COR-L47 (cell line): Measurements from ENCODE around the gene BAZ1A.
"Not testable (repeated sequence)": the region's sequence is repeated elsewhere in the genome, so short reads cannot be mapped to it uniquely, and the experiment has no call there.

Experiments used
- DNase-seq: peaks from one replicate; lab custom pipeline; 2025; lab: John Stamatoyannopoulos, UW

Gene BAZ1A

DNA sequence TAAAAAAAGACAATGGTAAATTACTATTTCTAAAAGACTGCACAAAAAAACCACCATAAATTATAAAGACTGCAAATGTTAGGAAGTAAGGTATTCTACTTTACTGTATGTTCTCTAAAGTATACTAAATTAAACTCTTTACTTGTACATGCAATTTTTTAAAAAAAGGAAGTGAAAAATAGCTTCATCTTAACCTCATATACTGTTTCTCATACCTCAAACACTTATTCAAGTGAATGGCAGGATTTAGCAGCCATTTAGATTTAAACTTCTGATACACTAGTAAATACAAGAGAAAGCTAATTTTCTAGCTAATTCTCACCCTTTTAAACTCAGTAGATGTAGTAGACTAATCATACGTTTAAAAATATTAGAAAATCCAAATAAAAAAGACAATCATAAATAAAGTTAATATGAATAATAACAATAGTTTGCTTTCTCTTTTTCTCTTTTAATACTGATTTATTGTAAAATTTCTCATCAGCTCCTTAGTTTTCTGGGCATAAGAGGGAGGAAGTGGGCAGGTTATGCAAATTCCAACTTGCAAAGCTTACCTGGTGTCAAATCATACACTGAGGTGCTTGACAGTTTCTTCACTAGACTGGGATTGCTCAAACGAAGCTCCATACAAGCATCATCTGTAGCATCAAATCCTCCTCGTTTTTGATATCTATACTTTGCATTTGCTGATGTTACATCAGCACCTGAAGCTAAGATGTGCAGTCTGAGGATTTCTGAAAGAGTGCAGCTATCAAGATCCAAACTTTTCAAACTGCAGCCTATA lies 89.7 kb downstream of the BAZ1A start:
- DNase-seq: no peak

DNA sequence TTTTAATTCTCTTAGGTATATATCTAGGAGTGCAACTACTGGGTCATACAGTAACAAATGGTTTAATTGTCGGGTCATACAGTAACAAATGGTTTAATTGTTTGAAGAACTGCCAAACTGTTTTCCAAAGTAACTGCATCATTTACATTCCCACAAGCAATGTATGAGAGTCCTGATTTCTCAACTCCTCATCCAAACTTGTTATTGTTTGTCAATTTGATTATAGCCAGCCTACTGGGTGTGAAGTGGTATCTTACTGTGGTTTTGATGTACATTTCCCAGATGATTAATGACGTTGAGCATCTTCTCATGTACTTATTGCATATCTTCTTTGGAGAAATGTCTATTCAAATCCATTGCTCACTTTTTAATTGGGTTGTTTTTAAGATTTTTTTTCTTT lies 93.1 kb downstream of the BAZ1A start:
- no peak for DNase-seq

DNA sequence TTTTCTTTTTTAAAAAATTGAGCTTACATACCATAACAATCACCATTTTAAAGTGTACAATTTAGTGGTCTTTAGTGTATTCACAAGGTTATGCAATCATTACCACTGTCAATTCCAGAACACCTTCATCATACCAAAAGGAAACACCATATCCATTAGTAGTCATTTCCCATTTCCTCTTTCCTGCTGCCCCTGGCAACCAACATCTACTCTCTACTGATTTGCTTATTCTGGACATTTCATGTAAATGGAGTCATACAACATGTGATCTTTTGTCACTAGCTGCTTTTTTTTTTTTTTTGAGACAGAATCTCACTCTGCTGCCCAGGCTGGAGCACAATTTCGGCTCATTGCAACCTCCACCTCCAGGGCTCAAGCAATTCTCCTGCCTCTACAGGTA lies 93.9 kb downstream of the BAZ1A start:
- DNase-seq: no peak

DNA sequence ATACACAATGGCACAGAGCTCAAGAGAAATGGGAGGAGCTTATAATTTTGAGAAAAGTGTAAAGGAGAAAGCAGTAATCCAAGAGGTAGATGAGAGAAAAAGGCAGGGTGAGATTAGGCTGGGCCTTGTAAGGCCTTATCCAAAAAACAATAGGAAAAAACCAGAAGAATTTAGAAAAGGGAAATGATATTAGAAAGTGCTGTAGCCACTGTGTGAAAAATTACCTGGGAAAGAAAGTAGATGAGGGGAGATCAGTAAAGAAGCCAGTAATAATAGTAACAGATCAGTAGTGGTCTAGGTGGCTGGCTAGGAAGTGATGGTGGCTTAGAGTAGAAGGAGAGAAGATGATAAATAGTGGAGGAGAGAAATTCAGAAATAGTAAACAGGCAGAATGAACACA lies 94.5 kb downstream of the BAZ1A start:
- DNase-seq: no peak

DNA sequence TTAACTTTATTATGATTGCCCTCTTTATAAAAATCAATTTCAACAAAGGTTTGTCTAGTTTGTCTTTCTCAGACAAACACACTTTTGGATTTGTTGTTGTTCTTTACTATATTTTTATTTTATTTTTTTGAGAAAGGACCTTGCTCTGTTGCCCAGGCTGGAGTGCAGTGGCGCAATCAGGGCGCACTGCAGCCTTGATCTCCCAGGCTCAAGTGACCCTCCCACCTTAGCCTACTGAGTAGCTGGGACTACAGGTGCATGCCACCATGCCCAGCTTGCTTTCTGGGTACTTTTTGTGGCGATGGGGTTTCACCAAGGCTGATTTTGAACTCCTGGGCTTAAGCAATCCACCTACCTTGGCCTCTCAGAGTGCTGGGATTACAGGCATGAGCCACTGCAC lies 96.4 kb downstream of the BAZ1A start:
- DNase-seq: no peak

DNA sequence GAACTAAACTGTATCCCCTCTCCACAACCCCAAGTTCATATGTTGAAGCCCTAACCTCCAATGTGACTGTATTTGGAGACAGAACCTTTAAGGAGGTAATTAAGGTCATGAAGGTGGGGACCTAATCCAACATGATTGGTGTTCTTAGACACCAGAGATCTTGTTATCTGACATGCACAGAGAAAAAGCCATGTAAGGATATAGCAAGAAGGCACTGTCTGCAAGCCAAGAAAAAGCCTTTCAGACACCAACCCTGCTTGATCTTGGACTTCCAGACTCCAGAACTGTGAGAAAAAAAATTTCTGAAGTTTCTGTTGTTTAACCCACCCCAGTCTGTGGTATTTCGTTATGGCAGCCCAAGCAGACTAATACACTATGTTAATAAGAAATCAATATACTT lies 98.5 kb downstream of the BAZ1A start:
- DNase-seq: no peak

DNA sequence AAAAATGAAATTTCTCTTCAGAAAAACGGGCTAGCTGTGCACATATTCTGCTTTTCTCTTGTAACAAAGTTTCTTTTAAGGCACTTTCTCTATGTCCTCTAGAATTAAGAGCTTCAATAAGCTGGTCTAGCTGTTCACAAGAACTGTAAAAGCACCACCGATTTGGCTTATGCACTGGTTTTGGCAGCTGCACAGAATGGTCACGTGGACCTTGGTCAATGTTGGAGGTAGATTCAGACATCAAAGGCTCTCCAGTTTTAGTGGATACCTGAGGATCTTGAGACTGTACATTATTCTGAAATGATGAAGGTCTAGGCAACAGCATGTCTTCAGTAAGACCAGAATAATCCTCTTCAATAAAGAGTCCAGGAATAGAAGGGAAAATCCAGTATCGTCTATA lies 99.2 kb downstream of the BAZ1A start:
- DNase-seq: no peak

DNA sequence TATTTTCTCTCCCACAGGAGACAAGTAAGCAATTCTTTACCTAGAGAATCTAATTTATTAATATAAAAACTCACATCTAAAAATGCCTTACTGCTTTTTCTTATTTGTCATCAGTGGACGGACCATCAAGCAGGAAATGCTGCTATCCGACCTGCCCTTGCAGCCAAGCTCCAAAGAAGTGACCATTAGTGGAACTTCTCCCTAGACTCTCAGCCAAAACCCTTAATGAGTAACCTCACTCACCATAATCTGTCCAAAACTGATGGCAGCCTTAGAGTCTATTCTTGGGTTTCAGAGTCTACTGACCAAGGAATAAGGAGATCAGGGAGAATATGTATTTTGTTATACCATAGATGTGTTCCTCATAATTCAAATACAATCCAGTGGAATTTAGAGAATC lies 99.8 kb downstream of the BAZ1A start:
- no peak for DNase-seq

DNA sequence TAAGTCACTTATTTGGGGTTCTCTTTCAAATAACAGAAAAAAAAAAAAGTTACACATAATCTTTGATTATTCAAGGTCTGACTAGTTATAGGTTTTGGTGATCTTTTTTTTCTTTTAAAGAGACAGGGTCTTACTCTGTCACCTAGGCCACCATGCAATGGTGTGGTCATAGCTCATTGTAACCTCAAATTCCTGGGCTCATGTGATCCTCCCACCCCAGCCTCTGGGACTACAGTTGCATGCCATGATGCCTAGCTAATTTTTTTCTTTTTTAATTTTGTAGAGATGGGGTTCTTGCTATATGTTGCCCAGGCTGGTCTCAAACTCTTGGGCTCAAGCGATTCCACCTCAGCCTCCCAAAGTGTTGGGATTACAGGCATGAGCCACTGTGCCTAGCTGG lies 104.3 kb downstream of the BAZ1A start:
- DNase-seq: no peak

DNA sequence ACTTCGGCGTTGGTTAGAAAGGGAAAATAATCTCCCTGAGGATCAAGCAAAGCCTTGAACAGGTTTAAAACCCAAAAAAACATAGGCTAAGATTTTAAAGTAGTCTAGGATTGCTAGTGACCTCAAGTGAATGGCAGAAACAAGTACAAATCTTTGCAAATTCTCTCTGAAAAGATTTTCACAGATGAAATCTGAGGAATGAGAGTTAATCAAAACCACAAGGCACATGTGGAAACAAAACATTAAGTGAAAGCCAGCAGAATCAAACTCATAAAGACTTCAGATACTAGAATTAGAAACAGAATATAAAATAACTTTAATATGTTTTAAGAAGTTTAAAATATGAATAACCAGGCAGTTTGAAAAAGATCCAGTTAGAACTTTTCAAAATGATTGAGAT lies 108.6 kb downstream of the BAZ1A start:
- DNase-seq: no peak

DNA sequence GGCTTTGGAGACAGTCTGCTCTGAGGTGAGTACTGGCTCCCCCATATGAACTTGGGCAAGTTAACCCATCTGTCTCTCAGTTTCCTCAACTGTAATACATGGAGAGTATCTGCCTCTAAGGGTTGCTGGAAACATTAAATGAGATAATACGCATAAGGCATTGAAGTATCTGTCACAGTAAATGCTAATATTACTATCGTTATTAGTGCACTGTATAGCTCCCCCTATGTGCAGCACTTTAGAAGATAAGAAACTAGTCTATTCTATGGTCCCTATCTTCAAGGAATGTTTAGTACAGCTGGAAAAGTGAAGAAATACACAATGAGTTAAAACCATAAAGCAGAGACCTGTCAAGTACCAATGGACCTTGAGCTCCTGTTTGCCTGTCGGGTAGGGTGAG lies 109.1 kb downstream of the BAZ1A start:
- no peak for DNase-seq

DNA sequence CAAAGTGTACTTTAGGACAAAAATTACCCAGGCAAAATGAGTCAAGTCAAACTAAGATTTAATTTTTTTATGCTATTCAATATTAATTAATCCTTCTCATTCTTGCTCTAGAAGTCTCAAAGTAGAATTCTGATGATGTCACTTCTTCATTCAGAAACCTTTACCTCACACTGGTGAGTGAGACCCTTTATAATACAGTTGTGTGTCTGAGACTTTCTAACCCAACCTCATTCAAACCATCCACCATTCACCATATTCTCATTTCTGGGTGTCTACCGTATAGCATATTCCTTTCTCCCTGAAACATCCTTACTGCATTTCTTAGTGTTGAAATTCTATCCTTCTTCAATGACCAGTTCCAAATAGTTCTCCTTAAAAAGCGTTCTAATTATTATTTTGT lies 119.9 kb downstream of the BAZ1A start:
- DNase-seq: no peak

DNA sequence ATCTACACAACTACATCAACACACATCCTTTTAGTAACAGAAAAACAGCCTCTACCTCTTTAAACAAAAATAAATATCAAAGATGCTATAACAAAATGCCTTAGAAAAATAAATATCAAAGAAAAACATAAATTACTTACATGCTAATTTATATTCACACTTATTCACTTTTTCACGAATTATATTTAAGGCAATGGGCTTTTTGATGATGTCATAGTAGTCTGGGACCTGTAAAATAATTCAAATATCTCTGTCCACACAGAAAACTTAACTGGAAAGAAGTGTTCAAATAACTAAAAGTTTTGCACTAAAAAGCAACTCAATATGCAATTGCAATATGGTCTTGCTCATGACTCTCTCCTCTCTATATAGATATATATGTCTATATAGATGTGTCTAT lies 120.5 kb downstream of the BAZ1A start:
- DNase-seq: no peak

DNA sequence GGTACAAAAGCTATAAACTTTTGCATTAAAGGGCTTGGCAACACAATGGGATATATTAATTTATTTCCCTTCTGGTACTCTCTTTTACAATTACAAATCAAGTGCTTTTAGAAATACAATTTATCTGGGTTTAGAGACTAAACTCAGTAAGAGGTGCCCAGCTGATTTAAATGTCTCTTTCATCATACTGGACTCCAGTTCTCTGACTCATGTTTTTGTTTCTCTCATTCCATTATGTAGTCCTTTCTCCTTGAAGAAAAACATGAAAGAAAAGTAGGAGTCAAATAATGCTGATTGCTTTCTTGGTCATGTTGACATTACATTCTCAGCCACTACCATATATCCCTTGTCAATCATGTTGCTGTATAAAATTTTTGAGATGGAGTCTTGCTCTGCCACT lies 124.5 kb downstream of the BAZ1A start:
- DNase-seq: no peak

DNA sequence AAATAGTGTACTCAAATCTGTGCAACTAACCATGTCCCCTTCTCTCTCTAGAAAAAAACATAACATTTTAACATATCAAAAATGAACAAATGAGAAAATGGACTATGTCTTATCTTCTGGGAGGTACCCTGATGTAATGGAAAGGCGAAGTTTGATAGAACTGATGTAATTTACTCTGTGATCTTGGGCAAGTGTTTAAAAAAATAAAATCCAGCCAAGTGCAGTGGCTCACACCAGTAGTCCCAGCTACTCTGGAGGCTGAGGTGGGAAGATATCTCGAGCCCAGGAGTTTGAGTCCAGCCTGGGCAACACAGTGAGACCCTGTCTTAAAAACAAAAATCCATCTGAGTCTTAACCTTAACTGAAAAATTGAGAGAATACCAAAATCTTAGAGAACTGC lies 124.9 kb downstream of the BAZ1A start:
- DNase-seq: no peak

DNA sequence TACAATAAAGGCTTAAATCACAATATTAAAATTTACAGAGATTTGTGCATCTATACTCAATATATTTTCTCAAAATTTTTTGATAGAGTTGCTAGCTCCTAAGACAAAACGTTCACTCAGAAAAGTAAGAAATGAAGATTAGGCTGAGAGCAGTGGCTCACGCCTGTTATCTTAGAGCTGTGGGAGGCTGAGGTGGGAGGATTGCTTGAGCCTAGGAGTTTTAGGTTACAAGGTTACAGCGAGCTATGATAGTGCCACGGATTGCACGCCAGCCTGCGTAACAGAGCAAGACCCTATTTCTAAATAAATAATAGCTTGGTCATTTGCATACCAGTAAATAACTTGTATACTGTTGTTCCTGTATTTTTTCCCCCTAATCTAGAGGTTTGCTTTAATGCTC lies 125.8 kb downstream of the BAZ1A start:
- no peak for DNase-seq

DNA sequence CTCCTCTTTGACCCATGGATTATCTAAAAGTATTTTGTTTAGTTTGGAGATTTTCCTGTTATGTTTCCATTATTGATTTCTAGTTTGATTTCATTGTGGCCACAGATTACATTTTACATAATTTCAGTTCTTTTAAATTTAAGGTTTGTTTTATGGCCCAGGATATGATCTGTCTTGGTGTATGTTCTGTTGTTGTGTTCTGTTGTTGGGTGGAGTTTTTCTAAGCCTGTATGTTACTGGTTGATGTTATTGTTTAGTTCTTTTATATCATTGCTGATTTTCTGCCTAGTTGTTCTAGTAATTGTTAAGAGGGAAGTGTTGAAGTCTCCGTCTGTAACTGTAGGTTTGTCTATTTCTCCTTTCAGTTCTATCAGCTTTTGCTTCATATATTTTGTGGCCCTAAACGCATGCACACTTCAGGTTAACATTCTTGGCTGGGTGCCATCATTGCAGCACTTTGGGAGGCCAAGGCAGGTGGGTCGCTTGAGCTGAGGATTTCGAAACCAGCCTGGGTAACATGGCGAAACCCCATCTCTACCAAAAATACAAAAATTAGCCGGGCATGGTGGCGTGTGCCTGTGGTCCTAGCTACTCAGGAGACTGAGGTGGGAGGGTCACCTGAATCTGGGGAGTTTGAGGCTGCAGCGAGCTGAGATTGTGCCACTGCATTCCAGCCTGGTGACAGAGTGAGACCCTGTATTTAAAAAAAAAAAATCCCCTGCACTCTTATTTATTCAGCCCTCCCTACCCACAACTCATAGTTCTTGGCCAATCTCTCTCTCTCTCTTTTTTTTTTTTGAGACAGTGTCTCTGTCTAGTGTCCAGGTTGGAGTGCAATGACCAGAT lies 132.7 kb downstream of the BAZ1A start:
- no peak for DNase-seq

DNA sequence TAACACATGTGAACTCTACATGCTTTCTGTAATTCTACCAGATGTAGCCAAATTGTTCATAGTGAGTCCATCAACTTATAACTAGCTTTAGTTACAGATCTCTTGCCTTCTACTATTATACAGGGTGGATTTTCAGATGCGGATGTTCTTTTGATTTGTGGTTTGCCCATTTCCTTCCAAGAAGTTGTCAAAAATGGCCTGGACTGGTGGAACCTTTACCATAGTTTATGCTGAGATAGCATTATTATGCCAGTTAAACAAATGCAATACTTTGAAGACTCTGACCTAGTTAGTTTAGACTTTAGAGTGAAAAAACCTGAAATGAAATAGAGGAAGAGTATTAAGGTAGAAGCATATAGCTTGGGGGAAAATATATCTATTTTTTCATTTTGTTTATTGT lies 133.3 kb downstream of the BAZ1A start:
- DNase-seq: no peak

DNA sequence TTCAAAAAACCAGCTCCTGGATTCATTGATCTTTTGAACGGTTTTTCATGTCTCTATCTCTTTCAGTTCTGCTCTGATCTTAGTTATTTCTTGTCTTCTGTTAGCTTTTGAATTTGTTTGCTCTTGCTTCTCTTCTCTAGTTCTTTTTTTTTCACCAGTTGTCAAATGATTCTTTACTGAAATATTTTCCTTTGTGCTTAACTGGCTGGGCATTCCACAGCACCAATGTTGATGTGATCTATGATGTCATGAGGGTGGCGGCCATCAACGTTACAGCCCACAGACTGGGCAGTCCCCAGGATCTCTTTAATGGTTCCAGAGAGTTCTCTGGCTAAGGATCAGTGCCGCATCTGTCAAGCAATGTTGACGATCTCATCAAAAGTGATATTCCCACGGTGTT lies 135.0 kb downstream of the BAZ1A start:
- not testable (repeated sequence) for DNase-seq

DNA sequence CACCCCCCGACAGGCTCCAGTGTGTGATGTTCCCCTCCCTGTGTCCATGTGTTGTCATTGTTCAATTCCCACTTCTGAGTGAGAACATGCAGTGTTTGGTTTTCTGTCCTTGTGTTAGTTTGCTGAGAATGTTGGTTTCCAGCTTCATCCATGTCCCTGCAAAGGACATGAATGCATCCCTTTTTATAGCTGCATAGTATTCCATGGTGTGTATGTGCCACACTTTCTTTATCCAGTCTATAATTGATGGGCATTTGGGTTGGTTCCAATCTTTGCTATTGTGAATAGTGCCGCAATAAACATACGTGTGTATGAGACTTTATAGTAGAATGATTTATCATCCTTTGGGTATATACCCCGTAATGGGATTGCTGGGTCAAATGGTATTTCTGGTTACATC lies 138.1 kb downstream of the BAZ1A start:
- not testable (repeated sequence) for DNase-seq

DNA sequence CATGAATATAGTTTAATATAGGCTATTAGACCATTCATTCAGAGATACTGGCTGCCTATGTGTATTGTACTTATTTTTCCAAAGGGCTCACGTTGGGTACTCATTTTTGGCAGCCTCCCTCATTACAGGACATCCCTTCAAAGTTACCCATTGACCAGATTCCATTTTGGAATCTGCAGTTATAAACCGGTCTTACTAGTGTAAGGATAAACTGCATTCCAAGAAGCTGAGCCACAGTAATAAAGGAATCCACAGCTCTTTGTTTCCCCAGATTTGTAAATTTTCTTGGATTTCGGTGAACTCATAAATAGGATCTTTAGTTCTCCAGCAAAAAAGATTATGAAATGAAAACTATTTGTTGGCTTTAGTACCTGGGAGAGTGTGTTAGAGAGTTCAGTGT lies 141.9 kb downstream of the BAZ1A start:
- no peak for DNase-seq

DNA sequence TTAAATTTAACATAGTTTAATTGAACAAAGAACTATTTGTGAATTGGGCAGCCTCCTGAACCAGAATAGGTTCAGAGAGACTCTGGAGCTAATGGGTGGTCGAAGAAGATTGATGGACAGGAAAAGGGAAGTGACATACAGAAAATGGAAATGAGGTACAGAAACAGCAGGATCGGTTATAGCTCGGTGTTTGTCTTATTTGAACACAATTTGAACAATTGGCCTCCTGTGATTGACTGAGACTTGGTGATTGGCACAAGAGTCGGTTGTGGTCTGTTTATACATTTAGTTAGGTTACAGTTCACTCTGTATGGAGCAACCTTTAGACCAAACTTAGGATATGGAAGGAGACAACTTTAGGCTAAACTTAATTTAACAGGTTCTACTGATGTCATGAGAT lies 142.4 kb downstream of the BAZ1A start:
- DNase-seq: no peak

DNA sequence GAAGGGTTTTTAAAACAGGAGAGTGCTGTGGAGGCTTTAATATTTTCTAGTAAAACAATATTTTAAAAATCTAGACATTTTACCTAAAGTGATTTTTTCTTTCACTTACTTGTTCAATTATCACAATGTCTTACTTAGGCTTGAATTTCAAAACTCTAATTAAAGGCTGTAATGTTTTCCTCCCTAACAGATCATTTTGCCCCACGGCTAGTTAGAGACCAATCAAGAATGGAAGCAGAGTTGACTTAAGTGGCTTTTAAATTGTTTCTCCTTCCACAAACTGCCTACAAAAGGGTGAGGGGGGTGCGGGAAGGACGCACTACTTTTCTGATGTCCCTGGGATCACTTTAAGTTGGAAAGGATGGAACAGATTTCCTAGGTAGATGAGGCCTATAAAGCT lies 151.3 kb downstream of the BAZ1A start:
- DNase-seq: no peak
